Measurements from ENCODE around the gene UBE2D3. TPM values are rescaled to one million over a fixed set of nuclear protein-coding genes. Genes with fewer than 3 reads are reported as not detected.

Gene UBE2D3
- total and polyA plus RNA-seq, 2 of the 4 experiments (the other 2 are of a cell fraction), result 233 to 387 TPM

DNA sequence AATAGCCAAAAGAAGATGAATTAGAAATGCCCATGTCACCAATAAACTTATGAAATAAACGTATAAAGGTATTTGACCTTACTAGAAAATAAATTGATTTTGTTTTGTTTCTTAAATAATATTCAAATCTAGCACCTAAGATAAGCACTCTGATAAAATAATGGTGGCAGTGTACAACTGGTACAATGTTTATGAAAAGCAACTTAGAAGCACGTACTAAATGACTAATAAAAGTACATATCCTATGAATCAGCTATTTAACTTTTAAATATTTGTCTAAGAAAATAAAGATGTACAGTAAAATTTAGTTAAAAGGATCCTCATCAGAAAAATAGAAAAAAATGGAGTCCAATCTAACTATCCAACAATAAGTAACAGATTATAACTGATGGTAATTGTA is 73.3 kb downstream of the UBE2D3 start:
- H2AK5ac ChIP-seq (ENCODE audit: low read depth, low read length), result no peak overlapping the region
- CTCF ChIA-PET, result interaction anchor here (0.7 kb wide), 1 partner anchor 273 kb away, joined by 5 read pairs; no protein-coding TSS in a partner anchor
- peak overlapping the region; percentile 91 for H2BK5ac ChIP-seq (ENCODE audit: low read depth, low read length, poor library complexity, severe bottlenecking)
- 0 out of 2 replicates have a peak, but pooled peaks have one; percentile 9 for TF ChIP-seq MAFK (IDR thresholded peaks at IDR 0.05; ENCODE audit: low read depth, low read length)
- TF ChIP-seq RAD21 (IDR thresholded peaks at IDR 0.05; ENCODE audit: low read length), result no peak
- TF ChIP-seq FOS (IDR thresholded peaks at IDR 0.05; ENCODE audit: low read depth, low read length), result peak; percentile 48; the same call in 1 of the 2 replicates
- ATAC-seq (ENCODE audit: low read depth) (peak; percentile 83), DNase-seq (peak; percentile 64)
- H3K23ac ChIP-seq (ENCODE audit: low read depth, low read length), result no peak overlapping the region
- H3K9me3 ChIP-seq (ENCODE audit: control insufficient read depth, insufficient read depth, low read length), result no peaks in the 10 kb centered on the region
- WGBS, 2 experiments (ENCODE audit: extremely low coverage in 2 of 2, insufficient read length in 1 of 2), result no CpG with 5 or more reads among the region's 2 CpGs
- peak overlapping the region in 1 of 2 experiments; percentile 83; a peak in 1 of 4 replicates for H4K8ac ChIP-seq (ENCODE audit: low read depth in 2 of 2, low read length in 2 of 2)
- no peak overlapping the region for H3K14ac ChIP-seq (replicated peaks; ENCODE audit: low read depth, low read length)
- intact Hi-C loops (cut with micrococcal nuclease), result no loop called here
- H4K91ac ChIP-seq (ENCODE audit: insufficient read depth, low read depth, low read length), result no peak overlapping the region
- no peak overlapping the region for H2BK20ac ChIP-seq (ENCODE audit: low read depth, low read length)
- peaks cover 7% of the 10 kb centered on the region for H3K4me1 ChIP-seq (ENCODE audit: control insufficient read depth, insufficient read depth, low read length)
- H2AFZ ChIP-seq (replicated peaks; ENCODE audit: low read length, poor library complexity), result no peak overlapping the region
- H3K4me2 ChIP-seq (ENCODE audit: low read depth, low read length), result no peak overlapping the region
- no peak overlapping the region for H4K5ac ChIP-seq (ENCODE audit: low read depth, low read length)
- H3K27ac ChIP-seq (ENCODE audit: insufficient read depth, low read length), result no peak overlapping the region
- in situ Hi-C loops (cut with MboI; ENCODE audit: low sequenced_read_pairs), result no loop called here
- peaks cover 7% of the 10 kb centered on the region for H3K36me3 ChIP-seq (ENCODE audit: control insufficient read depth, insufficient read depth, low read length)
- no peaks in the 10 kb centered on the region for H3K27me3 ChIP-seq (ENCODE audit: control insufficient read depth, insufficient read depth, low read length)
- no TSS peak for BruUV-seq (replicated peaks)
- no peak overlapping the region for H3K56ac ChIP-seq (ENCODE audit: extremely low read depth, insufficient read depth, low read length)
- H2BK15ac ChIP-seq (ENCODE audit: low read depth, low read length), result no peak overlapping the region
- no peak overlapping the region for H2AK9ac ChIP-seq (replicated peaks; ENCODE audit: low read depth, low read length, poor library complexity)
- POLR2A ChIA-PET (ENCODE audit: unreplicated experiment), result interaction anchor here (0.6 kb wide), 1 partner anchor 61 kb away, joined by 4 read pairs; no protein-coding TSS in a partner anchor
- no peak overlapping the region for H3K4me3 ChIP-seq (ENCODE audit: insufficient read depth, low read depth, low read length)
- no peak overlapping the region; the same call in 1 of the 2 replicates for H3K4ac ChIP-seq (ENCODE audit: low read depth, low read length)
- dilution Hi-C loops (cut with HindIII; ENCODE audit: low sequenced_read_pairs, unreplicated experiment), result no loop called here
- H3K9me1 ChIP-seq (ENCODE audit: insufficient read depth, low read length), result peaks cover 7% of the 10 kb centered on the region; the same call in 1 of the 2 replicates
- no peak overlapping the region for H3K9ac ChIP-seq (ENCODE audit: low read depth, low read length)
- H4K20me1 ChIP-seq (ENCODE audit: insufficient read depth, low read length), result peaks cover 4% of the 10 kb centered on the region; the same call in 1 of the 2 replicates
- no peak overlapping the region for H2BK120ac ChIP-seq (ENCODE audit: low read depth, low read length)
- no peak overlapping the region for H3K18ac ChIP-seq (ENCODE audit: low read depth, low read length)
- H3K79me1 ChIP-seq (ENCODE audit: low read depth in 1 of 2, low read length in 2 of 2), result peaks cover 25 to 37% of the 10 kb centered on the region in 2 experiments

All from IMR-90 (cell line).